GM18951 (cell line): ENCODE data around the gene RAD21L1.
"Not testable (repeated sequence)": the region's sequence is repeated elsewhere in the genome, so short reads cannot be mapped to it uniquely, and the experiment has no call there.

Experiments
- POLR2A ChIP-seq: IDR thresholded peaks from 4 replicates; pipeline ENCODE4 v1.6.1; 2011; ENCODE audit warnings: mild to moderate bottlenecking; ENCODE audit not compliant: insufficient read length, insufficient read depth; ENCODE audit errors: extremely low read depth
- in situ Hi-C: fragments of 300-500 bp; cut with MboI; formaldehyde crosslinking; loops from one replicate; pipeline ENCODE4 v1.12.0; 2022; ENCODE audit warnings: low sequenced_read_pairs, mixed read lengths, inconsistent platforms; ENCODE audit not compliant: unreplicated experiment

Gene RAD21L1

GRCh38 chr20:1206366-1207148, 19.3 kb upstream of the RAD21L1 start:
- in situ Hi-C loops: no loop called here
- no peak for TF ChIP-seq POLR2A

GRCh38 chr20:1207293-1207878, 18.5 kb upstream of the RAD21L1 start:
- in situ Hi-C loops: no loop called here
- no peak for TF ChIP-seq POLR2A

- TF ChIP-seq POLR2A: no peak
- in situ Hi-C loops: no loop called here
Measured at GRCh38 chr20:1209447-1210387, 16.1 kb upstream of the RAD21L1 start.

- in situ Hi-C loops: no loop called here
- no peak for TF ChIP-seq POLR2A
Measured at GRCh38 chr20:1210501-1210900, 15.3 kb upstream of the RAD21L1 start.

GRCh38 chr20:1212023-1212422, 13.8 kb upstream of the RAD21L1 start:
- in situ Hi-C loops: no loop called here
- no peak for TF ChIP-seq POLR2A

GRCh38 chr20:1212607-1213396, 13.0 kb upstream of the RAD21L1 start:
- in situ Hi-C loops: no loop called here
- no peak for TF ChIP-seq POLR2A

- in situ Hi-C loops: no loop called here
Measured at GRCh38 chr20:1214838-1215261, 11.0 kb upstream of the RAD21L1 start.

GRCh38 chr20:1215386-1216170, 10.3 kb upstream of the RAD21L1 start:
- in situ Hi-C loops: no loop called here
- no peak for TF ChIP-seq POLR2A

More at GRCh38 chr20:1214838-1215261, 11.0 kb upstream of the RAD21L1 start:
- TF ChIP-seq POLR2A: no peak

GRCh38 chr20:1216527-1217427, 9.1 kb upstream of the RAD21L1 start:
- in situ Hi-C loops: not testable (repeated sequence)

GRCh38 chr20:1222750-1223149, 3.1 kb upstream of the RAD21L1 start:
- in situ Hi-C loops: not testable (repeated sequence)

- in situ Hi-C loops: no loop called here
- TF ChIP-seq POLR2A: no peak
Measured at GRCh38 chr20:1224205-1224890, 1.5 kb upstream of the RAD21L1 start.
